GM12891 (cell line): ENCODE measurements around the gene RANBP1.

ENCODE experiments used
- PAX5 ChIP-seq: IDR thresholded peaks from 2 replicates; pipeline ENCODE4 v1.6.1; 2011; ENCODE audit warnings: low read length, moderate library complexity, mild to moderate bottlenecking; ENCODE audit not compliant: insufficient read depth, severe bottlenecking
- POLR2A ChIP-seq: IDR thresholded peaks from 2 replicates; pipeline ENCODE4 v1.6.1; 2011; ENCODE audit warnings: low read depth, low read length, control low read depth
- POLR2AphosphoS5 ChIP-seq: IDR thresholded peaks from 2 replicates; pipeline ENCODE4 v1.6.1; 2011; ENCODE audit warnings: low read depth, low read length, control low read depth
- POU2F2 ChIP-seq: IDR thresholded peaks from 2 replicates; pipeline ENCODE4 v1.6.1; 2011; ENCODE audit warnings: low read depth, mild to moderate bottlenecking, control low read depth, low read length, moderate library complexity
- SPI1 ChIP-seq: IDR thresholded peaks from 2 replicates; pipeline ENCODE4 v1.6.1; 2011; ENCODE audit warnings: low read depth, low read length, control low read depth
- TAF1 ChIP-seq: IDR thresholded peaks from 2 replicates; pipeline ENCODE4 v1.6.1; 2011; ENCODE audit warnings: low read depth, low read length, control low read depth

DNA sequence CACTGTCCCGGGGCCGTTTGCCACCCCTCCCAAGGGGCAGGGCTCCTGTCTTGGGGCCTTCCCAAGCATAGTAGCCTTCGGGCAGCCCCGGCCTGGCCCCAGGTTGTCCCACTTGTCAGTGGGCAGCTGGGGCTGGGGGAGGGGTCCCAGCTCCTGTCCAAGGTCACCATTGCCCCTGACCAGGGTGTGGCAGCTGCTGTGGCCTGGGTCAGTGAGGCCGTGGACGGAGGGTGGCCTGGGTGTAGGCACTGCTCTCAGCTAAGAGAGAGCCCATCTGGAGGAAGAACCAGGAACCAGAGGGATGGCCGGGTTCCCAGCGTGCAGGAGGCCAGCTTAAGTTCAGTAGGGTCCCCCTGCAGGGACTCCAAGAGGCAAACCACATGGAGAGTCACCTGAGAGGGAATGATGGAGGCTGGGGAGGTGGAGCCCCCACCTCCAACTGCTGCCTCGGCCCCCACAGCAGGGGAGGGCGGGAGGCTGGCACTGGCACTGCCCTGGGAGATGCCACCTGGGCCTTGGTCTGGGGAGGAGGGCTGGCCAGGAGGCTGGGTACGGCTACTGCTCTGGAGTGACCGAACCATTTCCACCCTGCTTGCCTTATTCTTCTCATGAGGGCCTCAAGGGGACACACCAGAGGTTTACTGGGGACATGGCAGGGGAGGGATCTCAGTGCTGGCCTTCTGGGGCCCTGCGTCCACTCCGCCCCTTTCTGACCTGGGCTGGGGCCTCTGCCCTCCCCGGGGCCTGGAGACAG, 41.7 kb downstream of the RANBP1 start:
- TF ChIP-seq SPI1 (no peak), POLR2A (no peak), POLR2AphosphoS5 (no peak), TAF1 (no peak), POU2F2 (no peak), PAX5 (no peak)
